SW 1271 (cell line): ENCODE data around the gene TMEM88.

Experiments used
- DNase-seq, 2 experiments: peaks; one replicate each; lab custom pipeline; 2025; lab: John Stamatoyannopoulos, UW

TMEM88 gene

DNA sequence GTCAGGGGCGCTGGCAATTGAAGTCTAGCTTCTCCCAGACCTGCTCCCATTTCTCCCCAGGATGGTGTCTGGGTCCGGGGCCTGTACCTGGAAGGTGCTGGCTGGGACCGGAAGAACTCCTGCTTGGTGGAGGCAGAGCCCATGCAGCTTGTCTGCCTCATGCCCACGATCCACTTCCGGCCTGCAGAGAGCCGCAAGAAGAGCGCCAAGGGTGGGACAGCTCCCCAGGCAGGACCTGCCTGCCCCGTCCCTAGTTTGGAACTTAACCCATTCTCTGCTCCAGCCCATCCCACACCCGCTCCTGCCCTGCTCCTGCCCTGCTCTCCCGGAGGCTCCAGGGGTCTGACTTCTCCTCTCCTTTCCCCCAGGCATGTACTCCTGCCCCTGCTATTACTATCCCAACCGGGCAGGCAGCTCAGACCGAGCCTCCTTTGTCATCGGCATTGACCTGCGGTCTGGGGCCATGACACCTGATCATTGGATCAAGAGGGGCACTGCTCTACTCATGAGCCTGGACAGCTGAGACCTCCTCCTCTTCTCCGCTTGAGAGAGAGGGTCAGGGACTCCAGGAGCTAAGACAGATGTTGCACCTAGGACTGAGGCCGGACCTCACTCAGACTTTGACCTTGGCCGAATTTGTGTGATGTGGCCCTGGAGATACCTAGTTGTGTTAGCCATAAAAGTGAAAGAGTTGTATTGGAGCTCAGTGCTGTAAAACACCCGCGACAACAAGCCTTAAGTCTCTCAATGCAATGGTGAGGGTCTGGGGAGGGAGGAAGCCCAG, 21.7 kb upstream of the TMEM88 start:
- no peak for DNase-seq

DNA sequence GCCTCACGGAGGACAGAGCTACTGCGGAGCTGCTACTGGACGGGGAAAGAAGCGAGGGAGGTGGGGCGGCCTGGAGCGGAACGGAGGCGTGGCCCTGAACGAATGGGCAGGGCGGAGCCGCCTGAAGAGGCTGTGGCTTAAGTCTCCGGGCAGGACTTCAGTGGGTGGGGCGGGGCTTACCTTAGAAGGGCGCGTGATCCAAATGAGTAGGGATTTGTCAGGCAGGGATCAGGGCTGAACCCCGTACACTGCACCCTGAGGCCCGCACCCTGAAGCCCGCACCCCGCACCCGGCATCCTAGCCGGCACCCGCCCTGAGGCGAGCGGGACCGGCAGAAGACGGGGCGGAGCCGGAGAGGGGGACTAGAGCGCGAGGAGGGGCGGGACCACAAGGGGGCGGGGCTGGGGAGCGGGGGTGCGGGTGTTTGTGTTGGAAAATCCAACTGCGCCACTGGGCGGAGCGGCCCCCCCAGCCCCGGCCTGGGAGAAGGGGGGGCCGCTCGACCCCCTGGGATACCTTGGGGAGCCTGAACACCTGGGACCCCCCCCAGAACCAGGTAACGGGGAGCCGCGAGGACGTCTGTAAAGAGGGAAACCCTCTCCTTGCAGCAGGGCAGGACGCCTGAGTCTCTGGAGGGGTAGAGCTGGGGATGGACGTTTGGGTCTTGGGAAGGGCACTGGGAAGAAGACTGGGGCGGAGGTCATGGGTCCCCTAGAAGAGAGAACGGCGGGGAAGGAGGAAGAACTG, 20.9 kb upstream of the TMEM88 start, which contains the start of gene KDM6B:
KDM6B (plus strand) TSS at position 423 of the 747 bp plus-strand sequence. CDS start 11,338 bp downstream, outside the sequence.
- DNase-seq, result peak; percentile 50 to 91

DNA sequence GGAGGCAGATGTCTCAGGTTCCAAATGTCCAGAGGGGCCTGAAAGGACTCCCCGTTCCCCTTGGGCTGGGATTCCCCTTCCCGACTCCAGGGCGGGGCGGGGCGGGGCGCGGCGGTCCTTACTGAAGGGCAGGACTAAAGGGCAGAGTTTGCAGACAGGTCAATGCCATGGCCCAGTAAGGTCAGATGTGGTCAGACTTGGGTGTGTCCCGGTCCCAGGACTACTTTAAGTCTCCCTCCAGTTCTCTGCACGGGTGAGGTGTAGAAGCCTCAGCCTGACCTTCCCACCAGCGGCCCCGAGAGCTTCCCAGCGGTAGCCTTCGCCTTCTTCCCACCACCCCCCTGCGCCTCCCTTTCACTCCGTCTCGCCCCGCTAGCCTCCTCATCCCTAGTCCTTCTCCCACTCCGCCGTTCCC, 20.3 kb upstream of the TMEM88 start:
- DNase-seq, result peak in 1 of 2 experiments; percentile 76

DNA sequence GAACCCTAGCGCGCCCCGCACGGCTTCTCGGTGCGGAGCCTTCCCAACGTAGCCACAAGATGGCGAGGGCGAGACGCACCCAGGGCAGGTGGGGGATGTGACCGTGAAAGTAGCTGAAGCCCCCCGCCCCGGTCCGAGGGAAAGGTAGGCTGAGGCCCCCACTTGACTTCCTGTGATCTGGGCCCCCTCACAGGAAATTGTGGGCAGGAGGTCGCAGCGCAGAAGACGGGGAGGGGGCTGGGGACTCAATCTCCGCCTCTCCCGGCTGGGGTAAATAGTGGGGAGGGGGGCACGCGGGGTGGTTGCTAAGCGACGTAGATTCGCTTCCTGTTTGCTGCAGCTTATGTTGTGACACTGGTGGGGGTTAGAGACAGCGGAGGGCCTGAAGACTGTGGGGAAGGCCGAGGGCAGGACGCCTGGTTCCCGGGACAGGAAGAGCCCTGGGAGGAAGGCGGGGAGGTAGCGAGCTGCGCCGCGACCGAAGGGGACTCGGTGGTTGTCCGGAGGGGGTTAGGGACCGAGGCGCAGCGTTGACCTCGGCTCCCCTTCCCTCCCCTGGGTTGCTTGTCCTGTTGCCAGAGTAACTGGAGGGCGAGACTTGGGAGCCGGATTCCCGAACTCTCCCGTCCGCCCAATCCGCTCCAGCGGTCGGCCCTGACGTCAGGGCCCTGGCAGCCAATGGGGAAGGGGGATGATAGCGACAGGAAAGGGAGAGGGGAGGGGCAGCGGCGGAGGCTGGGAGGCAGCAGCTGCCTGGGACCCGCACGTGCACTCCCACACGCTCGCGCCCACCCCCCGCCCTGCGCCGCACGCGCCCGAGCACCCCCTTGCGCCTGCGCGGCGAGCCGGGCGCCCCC, 19.7 kb upstream of the TMEM88 start:
- DNase-seq, result peak; percentile 96

DNA sequence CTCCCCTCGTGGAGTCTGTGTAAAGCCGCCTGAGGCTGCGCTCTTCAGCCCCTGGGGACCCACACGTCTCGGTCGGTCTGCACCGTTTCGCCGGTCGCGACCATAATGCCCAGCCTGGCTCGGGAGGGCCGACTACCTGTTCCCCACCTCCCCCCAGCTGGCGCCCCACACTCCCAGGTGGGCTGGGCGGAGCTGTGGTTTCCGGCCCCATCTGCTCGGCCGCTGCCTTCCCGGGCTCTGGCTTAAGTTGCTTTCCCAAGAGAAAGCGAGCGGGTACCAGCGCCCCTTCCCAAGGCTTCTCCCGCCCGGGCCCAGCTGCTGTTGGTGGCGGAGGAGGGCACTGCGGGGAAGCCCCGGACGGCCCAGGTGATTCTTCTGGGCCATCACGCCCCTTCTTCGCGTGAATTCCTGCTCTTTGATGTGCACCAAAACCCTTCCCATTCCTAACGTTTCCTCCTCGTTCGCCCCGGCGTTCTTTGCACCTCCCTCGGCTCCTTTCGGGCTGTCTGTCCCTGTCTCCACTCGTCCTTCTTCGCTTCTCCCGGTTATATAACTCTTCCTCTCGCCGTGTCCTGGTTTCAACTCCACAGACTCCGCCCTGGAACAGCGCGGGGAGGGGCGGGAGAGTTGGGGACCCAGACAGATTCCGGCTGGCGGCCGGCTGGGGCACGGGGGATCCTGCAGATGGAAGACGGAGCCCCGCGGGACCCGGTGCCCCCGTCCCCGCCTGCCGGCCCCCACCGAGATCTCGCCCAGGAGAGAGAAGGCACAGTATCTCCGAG, 18.9 kb upstream of the TMEM88 start:
- DNase-seq, result peak in 1 of 2 experiments; percentile 69

DNA sequence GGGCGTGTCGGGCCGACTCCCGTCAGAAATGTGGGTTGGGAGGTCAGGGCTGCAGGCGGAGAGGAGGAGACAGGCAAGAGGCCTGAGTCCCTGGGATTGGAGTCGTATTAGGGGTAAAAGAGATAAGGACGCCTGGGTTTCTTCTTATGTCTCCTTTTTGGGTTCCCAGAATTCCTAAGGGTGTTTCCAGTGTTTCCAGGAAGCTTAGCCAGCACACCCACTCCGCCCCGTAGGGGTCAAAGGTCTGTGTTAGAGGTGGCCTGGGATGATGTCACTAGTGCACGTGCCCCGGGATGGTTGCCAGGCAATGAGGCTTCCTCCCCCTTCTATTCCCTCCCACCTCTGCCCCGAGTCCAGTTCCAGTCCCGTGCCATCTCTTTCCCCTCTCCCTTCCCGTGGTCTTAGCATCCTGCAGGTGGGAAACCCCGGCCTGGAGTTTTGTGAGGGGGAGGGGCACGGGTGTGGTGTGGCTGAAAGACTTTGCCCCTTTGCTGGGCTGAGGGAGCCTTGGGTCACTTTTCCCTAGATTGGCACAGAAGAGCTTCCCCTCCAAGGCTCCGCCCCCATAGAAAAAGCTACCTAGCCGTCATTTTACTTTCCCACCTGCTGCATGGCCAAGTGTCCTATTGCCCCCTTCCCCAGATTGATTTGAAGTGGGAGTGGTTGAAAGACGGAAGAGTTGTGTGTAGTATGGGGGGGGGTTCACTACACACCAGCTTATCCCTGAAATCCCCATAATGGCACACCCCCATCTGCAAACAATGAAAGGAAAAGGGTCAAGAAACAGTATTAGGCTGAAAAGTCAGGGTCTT, 18.1 kb upstream of the TMEM88 start:
- peak; percentile 90 to 93 for DNase-seq

DNA sequence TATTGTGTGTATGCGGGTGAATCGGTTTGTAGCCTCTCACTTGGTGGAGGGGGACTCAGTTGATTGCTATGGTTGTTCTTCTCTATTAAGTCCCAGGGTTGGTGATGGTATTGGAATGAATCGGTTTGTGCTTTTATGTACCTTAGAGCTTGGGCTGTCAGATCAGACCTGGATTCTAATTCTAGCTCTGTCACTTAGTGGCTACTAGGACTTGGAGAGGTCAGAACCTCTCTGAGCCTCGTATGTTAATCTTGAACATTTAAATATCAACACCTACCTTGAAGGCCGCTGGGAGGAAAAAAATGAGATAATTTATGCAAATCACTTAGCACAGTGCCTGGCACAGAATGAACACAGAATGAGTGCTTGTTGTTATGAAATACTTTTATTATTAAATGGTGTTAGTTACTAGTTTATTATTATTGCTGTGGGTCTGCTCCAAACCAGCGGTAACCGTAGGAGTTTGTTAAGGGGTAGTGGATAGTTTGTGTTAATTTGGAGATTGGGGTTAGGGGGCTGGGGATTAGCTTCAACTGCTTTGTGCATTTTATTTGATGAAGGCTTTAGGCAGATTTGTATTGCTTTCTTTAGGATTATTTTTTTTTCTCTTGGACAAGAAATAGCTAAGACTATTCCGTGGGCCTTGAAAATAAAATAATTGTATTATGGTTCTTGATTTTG, 17.3 kb upstream of the TMEM88 start:
- DNase-seq, result no peak

DNA sequence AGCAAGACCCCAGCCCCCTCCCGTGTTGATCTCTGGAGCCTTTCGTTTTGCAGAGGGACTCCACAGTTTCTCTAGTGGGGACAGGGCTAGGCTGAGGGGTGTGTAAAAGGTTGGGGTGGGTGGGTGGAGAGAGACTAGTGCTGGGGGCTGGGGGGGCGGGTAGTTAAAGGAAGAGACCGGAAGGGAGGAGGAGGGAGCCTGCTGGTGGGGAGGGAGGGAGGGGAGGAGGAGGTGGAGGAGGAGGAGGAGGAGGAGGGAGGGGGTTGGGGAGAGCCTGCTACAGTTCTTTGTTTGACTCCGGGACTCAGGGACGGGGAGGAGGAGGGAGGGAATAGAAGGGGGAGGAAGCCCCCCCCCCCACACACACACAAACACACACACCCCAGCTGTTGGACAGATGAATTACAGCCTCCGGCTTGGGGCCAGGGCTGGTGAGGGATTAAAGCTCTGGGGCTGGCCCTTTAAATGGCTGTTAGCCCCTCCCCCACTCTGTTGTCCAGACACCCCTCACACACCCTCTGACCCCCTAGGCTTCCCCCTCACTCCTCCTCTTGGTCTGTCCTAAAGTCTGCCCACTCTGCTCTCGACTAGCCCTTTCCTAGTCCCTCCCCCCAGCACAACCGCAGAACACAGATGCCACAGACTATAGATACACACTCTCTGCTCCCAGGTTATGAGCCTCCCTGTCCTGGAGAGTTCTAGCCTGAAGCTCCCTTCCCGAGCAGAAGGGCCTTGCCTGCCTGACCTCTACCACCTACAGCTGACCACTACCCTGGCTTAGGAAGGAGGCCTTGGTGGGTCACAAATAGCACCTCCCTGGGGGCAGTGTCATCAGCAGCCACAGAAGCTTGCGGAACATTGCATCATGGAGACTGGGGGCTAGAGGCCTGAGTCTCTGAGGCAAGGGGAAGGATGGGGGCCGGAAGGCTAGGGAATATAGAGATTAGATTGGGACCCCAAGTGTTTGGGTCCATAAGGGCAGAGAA, 16.5 kb upstream of the TMEM88 start:
- DNase-seq, result peak in 1 of 2 experiments; percentile 29

DNA sequence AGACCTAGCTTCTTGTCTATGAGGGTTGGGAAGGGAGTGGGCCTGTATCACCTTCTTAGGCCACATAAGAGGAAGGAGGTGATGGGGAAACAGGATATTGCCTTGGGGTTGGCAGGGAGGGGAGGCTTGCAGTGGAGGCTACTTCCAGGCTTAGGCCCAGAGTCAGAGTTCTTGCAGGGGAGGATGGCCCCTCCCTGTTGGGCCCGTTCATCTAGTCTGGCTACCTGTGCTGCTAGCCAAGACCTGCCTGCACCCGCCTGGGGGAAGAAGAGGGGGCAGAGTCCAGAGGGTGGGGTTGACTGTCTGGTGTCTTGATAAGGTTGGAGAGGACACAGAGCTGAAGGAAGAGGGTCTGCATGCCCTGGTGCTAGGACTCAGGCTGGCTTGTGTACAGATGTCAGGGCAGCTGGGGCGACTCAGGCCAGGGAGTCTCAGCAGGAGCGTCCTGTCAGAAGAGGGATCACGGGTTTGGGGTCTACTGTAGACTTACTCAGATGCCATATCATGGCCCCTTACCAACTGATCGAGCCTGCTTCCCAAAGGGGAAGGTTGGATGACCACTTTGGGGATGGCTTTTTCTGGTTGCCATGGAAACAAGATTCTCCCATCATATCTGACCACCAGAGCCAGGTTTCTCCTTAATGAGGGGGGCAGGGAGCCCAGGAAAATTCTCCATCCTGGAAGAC, 15.5 kb upstream of the TMEM88 start:
- no peak for DNase-seq

DNA sequence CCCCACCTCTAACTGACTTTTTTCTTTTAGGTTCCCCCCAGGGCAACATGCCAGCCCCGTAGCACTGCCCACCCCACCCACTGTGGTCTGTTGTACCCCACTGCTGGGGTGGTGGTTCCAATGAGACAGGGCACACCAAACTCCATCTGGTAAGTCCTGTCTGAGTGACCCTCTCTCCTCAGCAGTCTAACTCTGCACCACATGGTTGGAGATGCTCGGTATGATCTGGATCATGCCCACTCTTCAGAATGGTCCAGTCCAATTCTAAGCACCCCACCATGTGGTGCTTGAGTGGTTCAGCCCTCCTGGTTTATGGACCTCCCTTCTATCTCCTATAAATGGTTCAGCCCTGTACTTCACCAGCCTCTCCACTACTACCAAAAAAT, 15.0 kb upstream of the TMEM88 start:
- DNase-seq, result peak in 1 of 2 experiments; percentile 69

DNA sequence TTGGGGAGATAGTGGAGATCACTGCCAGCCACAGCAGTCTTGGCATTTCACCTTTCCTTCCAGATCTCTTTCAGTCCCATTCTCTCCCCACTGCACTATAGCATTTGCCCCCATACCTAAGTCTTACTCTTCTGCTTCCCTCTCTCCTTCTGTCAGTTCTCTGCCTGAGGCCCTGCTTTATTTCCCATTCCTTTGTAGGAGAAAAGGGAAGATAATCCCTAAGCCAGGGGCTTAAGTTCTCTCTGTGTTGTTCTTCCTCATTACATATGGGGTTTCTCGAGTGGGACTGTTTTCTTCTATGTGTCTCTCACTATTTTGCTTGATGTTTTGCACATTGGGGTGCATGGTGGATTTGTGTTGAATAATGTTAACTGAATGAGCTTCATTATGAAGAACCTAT, 14.4 kb upstream of the TMEM88 start:
- DNase-seq, result no peak

DNA sequence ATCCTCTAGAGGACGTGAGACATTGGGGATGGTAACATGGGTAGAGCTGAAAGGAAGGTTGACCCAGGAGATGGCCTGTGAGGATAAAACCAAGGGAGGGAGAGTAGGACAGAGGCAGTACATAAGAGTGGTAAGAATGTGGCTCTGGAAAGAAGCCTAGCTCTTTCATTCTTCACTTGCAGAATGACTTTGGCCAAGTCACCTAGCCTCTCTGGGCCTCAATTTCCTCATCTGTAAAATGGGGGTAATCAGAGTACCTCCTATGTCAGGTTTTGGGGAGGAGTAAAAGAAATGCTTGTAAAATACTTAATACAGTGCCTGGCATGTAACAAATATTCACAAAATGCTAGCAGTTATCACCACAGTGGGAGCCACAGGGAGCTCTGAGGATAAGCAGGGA, 14.0 kb upstream of the TMEM88 start:
- no peak for DNase-seq

DNA sequence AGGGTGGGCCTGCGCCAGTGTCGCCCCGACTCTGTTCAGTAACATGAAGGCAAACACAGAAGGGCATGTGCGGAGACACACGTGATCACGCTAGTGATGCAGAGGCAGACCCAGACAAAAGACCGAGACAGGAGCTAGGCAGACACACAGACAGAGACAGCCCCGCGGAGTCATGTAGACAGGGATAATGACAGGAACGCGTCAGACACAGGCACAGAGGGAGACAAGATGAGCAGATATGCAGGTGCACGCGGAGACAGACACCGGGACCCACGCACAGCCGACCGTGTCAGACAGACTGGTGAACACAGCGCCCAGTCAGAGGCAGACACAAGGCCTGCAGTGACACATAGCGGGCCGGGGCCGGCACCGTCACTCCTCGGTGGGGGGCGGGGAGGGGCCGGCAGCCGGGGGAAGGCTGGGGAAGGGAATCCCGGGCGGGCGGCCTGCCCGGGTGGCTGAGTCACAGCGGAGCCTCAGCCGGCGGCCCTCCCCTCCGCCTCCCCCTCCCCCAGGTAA, 13.4 kb upstream of the TMEM88 start:
- peak; percentile 56 to 73 for DNase-seq

DNA sequence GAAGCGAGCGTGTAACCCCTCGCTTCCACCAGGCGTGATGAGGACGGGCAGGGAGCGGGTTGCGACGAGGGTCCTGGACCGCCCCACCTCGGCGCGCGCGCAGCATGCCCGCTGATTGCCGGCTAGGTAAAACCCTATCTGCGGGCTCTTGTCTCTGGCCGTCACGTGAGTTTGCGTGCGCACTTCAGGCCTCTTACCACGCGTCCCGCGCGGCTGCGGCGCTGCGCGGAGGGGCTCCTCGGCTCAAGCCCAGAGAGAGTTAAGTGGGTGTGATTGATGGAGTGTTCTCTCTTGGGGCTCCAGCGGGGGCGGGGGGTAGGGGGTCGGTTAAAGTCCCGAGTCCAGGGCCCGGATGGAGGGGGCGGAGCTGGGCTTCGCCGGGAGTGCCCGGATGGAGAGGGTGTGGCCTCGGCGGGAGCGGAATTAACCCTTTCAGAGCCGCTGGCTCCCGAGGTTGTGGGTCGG, 12.9 kb upstream of the TMEM88 start:
- DNase-seq, result peak; percentile 67 to 80

DNA sequence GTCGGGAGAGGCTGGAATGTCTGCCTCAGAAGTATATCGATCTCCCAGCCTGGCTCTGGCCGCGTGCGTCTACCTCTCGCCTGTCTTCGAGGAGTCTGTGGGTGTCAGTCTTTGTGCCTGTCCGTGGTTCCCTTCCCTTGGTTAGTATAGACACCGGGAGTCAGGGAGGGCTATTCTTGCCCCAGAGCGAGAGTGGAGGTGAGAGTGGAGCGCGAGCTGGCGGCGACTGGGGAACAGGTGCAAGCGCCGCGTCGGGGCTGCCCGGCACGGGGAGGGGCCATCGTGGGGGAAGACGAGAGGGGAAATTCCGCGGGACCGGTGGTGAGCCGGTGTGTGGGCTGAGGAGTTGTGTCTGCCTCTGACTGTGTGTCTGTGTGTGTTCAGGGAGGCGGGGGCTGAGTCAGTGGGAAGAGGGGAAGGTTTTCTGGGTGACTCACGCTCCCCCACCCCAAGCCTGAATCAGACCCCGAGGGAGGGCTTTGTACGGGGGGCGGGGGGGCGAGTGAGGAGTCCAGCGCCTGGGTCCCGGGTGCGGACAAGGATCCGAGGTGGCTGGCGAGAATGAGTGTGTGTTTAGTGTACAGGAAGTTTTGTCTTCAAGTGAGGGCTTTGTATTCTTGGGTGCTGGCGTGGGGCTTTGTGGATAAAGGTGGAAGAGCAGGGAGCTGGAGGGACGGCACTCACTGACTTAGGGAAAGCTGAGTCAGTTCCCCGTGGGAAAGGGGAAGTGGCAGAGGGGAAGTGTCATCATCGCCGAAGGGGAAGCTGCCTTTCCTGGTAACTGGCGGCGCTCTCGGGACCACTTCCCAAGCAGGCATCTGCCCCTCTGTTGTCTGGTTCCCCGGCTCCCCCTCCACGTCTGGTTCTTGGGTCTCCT, 12.2 kb upstream of the TMEM88 start:
- peak; percentile 72 to 73 for DNase-seq

DNA sequence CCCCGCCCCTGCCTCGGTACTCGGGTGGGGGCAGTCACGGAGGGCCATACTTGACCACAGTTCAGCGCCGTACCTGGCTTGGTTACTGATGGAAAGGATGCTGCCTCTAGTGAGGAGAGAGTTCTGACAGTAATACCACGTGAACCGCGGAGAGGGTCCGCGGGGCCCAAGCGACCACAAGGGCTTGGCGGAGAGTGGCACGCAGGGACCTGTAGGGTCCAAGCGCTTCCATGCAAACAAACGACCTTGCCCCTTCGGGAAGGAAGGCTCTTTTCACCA, 11.7 kb upstream of the TMEM88 start:
- no peak for DNase-seq
